H1 (cell line): ENCODE data around the gene ZFYVE16.

ENCODE experiments used
- CTCF ChIP-seq, 3 experiments: IDR thresholded peaks; 1 replicate in 2 of 3; 2 replicates in 1 of 3; pipeline versions ENCODE4 v1.5.1 to v1.6.1; 2011; ENCODE audit warnings: low read length in 3 of 3, mild to moderate bottlenecking in 3 of 3, inconsistent platforms in 2 of 3, low read depth in 1 of 3, moderate library complexity in 1 of 3; ENCODE audit not compliant: insufficient read depth in 1 of 3; ENCODE audit errors: control extremely low read depth in 1 of 3
- POLR2A ChIP-seq, 2 experiments: IDR thresholded peaks; 1 replicate in 1 of 2; 2 replicates in 1 of 2; pipeline ENCODE4 v1.6.1; 2011; ENCODE audit warnings: low read depth in 2 of 2, low read length in 2 of 2, mild to moderate bottlenecking in 2 of 2; ENCODE audit errors: control extremely low read depth in 1 of 2
- POLR2AphosphoS5 ChIP-seq: IDR thresholded peaks from 2 replicates; pipeline ENCODE4 v1.6.1; 2011; ENCODE audit warnings: low read depth, low read length
- TCF12 ChIP-seq: IDR thresholded peaks from 2 replicates; pipeline ENCODE4 v1.6.1; 2011; ENCODE audit warnings: low read depth, mild to moderate bottlenecking, low read length
- TF ChIP-seq, protein P1 (sequence below): IDR thresholded peaks from 2 replicates; pipeline ENCODE4 v1.6.1; 2012; ENCODE audit warnings: low read length, inconsistent platforms

- TF ChIP-seq POLR2AphosphoS5, result no peak
- no peak for TF ChIP-seq CTCF (IDR thresholded peaks at IDR 0.05; ENCODE audit: control extremely low read depth in 1 of 3, insufficient read depth in 1 of 3, low read depth in 1 of 3, low read length in 3 of 3)
- TF ChIP-seq POLR2A (IDR thresholded peaks at IDR 0.05; ENCODE audit: control extremely low read depth in 1 of 2, low read depth in 2 of 2, low read length in 2 of 2), result no peak
- no peak for TF ChIP-seq TCF12
- TF ChIP-seq, protein P1, sequence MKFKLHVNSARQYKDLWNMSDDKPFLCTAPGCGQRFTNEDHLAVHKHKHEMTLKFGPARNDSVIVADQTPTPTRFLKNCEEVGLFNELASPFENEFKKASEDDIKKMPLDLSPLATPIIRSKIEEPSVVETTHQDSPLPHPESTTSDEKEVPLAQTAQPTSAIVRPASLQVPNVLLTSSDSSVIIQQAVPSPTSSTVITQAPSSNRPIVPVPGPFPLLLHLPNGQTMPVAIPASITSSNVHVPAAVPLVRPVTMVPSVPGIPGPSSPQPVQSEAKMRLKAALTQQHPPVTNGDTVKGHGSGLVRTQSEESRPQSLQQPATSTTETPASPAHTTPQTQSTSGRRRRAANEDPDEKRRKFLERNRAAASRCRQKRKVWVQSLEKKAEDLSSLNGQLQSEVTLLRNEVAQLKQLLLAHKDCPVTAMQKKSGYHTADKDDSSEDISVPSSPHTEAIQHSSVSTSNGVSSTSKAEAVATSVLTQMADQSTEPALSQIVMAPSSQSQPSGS, result no peak
Observed at GRCh38 chr5:80468131-80468530, 60.3 kb downstream of the ZFYVE16 start.
